GM21423 (cell line): ENCODE results near the gene SIRT5.

ENCODE experiments used
- ATAC-seq: cut with Tn5 transposase; IDR thresholded peaks from one replicate; pipeline ENCODE4 v1.9.1; 2021; ENCODE audit warnings: mild to moderate bottlenecking, moderate library complexity; ENCODE audit not compliant: unreplicated experiment

SIRT5 gene

DNA sequence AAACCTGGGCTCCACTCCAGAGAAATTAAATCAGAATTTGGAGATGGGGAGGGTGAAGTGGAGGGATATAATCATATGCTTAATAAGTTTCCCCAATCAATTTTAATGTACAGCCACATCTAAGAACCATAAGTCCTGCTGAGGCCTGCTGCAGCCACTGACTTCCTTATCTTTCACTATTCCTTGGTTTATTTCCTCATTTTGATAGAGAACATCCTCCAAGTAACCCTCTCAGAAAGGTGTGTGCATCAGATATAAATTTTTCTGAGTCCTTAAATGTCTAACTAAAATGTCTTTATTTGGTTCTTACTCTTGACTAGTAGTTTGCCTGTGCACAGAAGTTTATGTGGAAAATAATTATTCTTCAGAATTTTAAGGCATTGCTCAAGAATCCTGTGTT lies 23.7 kb upstream of the SIRT5 start:
- ATAC-seq = no peak

DNA sequence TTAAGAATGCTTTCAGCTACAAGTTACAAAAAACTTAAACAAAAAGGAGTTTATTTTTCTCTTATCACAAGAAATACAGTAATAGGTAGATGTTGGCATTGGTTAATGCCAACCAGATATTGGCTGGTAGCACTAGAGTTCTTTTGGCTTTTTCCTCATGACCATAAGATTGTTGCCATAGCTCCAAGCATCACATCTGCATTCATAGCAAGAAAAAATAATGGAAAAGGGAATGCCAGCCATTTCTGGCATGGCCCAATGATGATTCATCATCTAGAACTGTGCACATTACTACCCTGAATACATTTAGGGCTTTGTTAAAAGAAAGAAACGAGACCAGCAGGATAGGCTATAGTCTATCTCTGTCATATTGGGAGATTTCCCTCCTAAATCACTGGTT lies 20.8 kb upstream of the SIRT5 start:
- ATAC-seq = no peak

DNA sequence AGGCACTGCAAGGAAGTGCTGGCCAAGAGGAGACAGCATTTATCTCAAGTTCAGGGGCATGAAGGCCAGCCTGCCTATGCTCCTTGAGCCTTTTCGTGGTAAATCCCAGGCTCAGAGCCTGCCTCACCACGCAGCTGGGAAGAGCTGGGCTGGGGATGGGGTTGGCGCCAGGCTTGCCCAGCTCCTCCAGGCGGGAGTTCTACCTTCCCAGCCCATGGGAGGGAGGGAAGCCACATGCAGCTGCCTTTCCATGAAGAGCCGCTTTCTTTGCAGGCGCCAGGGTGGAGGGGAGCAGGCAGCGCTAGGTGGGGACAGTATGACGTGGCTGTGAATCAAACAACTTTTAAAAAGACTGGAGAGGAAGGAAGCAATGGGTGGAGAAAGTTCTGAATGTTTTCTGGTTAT lies 19.5 kb upstream of the SIRT5 start:
- no peak for ATAC-seq

DNA sequence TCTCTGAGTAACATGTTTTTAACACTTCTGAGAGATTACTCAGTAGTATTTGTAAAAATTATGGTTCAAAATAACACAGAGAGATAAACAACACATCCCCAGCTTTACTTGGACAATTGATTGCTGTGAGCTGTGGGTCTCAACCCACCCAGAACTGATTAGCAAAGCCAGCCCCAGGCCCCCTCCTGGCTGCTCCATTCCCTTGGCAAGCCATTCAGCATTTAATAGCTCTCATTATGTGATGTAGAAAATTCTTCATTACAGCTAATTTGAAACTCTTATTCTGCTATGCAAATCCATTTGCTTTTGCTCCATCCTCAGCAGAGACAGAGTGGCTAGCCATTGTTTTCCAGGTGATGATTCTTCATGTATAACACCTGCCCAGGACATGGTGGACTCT lies 16.6 kb upstream of the SIRT5 start:
- no peak for ATAC-seq

DNA sequence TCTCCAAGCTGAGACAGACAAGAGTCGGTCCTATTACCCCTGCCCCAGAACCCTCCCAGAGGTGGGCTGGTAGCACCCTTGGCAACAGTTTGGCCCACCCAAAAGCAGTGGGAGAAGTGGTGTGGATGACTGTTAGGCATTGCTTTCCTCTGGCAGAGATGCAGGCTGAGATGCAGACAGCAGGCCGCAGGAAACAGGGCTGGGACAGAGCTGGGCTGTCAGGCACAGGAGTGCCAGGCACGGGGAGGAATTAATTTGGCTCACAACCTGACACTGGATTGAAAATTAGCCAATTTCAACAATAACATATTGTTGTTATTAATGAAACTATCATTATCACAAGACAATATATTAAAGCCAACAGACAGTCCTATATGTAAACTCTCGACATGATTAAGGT lies 15.7 kb upstream of the SIRT5 start:
- no peak for ATAC-seq

DNA sequence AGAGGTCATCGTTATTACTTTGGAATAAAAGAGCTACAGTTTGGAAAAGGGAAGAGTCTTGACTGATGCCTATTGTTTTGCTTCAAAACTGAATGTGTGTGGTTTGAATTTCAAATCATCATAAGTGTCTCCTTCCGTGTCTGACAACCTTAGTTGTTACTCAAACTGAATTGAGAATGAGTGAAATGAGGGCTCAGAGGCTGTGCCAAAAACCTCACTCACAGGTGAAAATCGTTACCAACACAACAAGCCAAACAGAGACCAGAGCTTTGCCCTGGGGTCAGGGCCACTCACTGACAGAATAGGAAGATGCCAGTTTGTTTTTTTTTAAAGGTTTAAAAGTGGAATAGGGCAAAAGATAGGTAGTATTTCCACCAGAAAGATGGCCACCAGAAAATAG lies 15.2 kb upstream of the SIRT5 start:
- ATAC-seq = no peak

DNA sequence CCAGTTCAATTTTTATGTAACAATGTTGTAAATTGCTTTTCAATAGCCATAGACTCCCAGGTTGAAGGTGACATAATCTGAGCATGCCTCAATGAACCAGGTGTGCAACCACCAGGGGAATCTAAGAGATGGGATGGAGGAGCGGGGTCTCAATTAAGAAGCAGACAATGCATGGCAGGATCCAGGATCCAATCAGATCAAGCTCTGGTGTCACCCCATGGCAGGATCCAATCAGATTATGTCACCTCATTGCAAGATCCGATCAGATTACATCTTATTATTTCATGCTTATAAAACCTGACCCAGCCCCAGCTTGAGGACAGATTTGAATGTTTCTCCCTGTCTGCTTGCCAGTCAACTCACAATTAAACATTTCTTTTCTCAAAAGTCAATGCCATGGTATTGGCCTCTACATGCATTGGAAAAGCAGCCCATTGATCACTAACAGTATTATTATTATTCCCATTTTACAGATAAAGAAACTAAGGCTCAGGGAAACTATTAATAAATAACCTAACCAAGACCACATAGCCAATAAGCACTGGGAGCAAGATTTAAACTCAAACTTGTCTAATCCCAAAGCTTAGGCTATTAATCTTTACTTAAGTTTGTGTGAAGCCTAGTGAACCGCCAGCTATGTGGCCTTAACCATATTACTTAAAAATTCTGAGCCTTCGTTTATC lies 14.3 kb upstream of the SIRT5 start:
- no peak for ATAC-seq

DNA sequence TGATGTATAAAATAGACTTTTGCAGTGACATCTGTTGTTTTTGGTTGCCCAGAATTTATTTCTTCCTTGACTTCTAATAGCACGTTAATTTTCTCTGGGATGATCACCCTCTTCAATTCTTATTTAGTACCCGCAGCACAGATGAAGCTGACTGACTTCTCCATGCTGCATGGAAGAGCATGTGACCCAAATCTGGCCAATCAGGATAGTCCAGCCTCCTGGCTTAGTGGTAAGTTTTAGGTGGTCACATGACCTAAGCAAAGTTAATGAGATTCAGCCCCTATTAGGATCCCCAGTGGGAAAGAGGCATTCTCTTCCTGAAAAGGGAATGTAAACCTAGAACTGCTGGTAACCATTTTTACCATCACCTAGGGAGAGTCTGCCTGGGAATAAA lies 13.8 kb upstream of the SIRT5 start:
- ATAC-seq = no peak

DNA sequence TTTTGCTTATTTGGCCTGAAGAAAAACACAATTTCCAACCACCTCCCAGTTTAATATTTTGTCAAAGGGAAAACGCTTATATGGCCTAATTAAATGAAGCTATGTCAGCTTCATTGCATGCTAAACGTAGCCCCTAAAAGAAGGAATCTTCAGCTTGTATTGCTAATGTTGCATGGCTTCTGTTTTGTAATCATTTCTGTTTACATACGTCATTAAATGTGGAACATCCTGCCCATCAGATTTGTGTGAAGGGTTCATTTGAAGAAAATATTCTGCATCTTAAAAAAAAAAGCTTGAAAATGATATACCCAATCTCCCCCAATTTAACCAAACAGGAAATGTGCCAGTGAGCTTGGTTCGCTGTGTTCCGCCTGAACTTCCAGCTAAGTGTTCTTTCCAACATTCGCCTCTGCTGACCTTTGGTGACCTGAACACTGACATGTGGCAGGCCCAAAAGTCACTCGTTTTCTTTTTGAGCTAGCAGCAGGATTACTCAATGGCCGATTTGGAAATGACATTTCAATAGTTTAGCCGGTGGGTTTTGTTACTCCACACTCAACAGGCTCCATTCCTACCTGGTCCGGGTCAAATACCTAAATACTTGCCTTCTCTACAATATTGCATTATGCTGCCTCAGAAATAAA lies 12.7 kb upstream of the SIRT5 start:
- ATAC-seq = no peak

DNA sequence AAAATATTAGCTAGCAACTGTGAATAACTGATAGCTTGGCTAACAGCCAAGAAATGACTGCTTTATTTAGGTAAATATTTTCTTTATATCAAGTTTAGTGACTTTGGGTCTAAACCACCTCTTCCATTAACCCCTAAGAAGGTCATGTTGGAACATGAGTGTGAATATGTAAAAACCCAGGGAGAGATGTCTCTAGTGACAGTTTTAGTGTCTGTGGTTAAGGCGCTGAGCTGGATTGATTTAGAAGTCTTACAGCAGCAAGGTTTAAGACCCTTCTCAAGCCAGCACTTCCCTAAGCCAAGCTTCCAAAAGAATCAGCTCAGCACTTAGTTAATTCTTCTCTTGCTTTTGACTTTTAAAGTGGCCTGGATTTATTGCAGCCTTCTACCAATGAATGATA lies 11.4 kb upstream of the SIRT5 start:
- ATAC-seq = no peak

DNA sequence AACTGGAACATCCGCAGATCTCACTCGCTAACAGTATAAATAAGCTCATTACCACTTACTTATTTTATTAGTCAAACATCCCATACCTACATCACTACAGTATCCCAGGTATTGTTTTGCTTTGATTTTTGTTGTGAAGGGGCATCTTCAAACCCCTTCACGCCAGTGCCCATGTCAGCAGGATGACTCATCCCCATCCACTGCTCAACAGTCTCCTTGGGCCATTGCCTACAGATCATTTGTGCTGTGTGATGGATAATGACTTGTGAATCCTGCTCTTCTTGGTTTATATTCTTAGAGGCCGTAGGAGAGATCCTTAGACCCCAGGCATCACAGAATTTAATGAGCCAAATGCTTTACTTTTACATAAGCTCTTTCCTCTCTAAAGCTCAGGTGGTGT lies 8.5 kb upstream of the SIRT5 start:
- no peak for ATAC-seq

DNA sequence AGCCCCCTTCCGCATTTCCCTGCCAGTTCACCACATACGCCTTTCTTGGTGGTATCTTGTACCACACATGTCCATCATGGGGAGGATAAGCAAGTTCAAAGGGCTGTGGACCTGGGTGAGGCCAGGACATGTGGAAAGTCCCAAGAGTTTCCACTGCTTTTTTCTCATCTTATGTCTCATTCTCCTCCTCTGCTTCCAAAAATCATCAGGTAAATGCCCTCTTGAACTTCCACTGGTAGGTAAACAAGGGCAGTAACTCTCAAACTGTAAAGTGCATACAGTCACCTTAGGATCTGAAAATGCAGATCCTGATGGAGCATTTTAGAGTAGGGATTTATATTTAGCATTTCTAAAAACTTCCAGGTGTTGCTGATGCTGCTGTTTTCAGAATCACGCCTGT lies 7.9 kb upstream of the SIRT5 start:
- ATAC-seq = no peak

DNA sequence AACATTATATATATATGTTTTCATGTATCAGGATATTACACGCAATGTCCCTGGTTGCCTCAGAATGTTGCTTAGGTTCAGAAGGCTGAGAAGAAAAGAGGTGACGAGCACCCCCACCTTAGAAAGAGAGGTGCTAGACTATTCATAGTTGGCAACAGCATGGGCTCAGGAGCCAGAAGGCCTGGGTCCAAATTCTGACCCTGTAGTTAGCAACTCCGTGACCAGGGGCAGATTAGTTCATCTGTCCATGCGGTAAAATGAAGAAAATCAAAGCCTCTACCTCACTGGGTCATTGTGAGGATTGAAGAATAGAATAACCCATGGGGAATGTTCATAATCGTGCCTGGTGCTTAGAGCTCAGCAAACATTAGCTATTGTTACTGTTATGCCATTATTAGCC lies 5.4 kb upstream of the SIRT5 start:
- ATAC-seq = no peak

DNA sequence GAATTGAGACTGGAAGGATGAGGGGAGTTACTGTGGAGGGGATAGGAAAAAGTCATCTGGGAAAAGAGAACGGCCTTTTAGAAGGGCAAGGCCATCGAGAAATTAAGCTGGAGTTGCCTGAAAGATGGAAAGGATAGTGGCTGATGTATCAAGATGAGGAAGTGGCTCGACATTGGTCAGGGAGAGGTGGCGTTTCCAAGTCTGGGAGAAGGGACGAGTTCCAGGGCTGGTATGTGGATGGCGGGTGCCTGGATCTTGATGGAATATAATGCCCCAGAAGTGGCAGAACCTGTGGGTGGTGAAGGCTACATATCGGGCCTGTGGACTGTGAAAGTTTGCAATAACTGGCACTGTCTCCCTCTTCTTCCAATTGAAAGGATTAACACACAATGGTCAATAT lies 2.2 kb upstream of the SIRT5 start:
- no peak for ATAC-seq

DNA sequence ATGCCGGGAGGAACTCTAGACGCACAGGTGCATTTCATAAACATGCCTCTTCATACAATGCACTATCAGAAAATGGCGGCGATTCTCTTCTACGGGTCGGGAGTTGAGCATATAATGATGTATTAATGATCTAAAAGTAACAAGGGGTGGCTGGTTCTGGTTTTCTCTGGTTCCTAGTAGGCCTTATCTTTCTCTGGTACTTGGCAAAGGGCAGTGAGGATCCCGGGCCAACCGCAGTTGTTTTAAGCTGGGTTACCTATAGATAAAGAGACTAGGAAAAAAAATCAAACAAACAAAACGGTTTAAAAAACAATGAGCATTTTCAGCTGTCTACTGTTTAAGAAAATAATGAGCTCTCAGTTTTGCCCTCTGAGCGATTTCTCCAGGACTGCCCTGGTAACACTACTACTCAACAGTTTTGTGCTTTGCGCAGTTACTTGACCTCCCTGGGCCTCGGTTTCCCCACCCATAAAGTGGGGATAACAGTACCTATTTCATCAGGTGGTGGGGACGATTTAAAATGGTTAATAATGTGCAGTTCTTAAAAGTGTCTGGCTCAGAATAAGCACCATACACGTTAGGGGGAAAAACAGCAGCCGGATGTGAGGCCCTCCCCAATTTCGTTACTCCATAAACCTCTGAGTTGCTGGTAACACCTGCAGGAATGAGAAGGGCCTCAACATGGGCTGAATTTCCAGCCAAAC lies 1.3 kb upstream of the SIRT5 start:
- ATAC-seq = no peak

DNA sequence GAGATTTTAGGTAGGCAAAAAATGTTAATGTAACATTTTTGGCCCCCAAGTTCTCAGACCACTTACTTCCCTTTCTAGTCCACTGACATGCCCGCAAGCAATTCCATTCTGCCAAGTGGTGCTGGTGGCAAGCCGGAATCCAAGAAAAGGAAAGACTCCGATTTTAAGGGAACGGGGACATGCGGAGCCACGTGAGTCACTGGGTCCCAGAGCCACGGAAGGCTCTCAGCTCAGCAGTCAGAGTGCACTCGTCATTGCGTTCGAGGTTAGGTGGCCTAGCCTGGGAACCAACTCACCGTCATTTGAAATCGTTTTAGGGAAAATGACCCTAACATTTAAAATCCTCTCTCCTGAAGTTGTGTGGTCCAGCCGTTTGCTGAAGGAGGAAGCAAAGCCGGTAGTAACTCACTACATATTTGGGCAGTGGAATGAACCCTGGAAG lies 711 bp upstream of the SIRT5 start:
- no peak for ATAC-seq

DNA sequence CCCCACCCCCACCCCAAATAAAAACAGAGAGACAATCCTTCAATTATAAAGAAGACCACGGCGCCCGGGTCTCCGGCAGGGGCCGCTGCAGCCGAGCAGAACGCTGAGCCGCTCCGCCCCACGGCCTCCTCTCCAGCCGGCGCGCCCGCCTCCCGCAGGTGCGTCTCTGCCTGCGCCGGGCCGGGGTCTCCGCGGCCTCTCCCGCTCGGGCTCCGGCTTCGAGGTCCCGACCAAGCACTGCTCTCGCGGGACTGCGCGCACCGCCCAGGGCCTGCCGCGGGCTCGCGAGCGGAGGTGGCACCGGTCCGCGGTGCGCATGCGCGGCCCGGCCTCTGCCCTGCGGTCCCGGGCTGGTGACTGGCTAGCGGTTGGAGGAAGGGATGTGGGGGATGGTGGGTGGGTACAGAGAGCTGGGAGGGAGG lies 241 bp upstream of the SIRT5 start:
- peak; percentile 70 for ATAC-seq

DNA sequence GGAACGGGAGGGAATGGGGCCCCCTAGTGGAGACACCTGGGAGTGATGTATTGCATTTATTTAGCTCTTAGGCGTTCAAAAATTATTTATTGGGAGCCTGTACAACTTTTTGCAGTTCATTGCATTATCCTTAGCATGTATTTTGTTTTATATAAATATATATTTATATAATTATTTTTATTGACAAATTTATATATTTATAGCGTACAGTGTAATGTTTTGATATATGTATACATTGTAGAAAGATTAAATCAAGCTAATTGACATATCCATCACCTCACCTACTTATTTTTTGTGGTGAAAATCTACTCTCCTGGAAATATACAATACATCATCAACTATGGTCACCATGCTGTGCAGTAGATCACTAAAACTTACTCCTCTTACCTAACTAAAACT lies 975 bp downstream of the SIRT5 start:
- no peak for ATAC-seq

DNA sequence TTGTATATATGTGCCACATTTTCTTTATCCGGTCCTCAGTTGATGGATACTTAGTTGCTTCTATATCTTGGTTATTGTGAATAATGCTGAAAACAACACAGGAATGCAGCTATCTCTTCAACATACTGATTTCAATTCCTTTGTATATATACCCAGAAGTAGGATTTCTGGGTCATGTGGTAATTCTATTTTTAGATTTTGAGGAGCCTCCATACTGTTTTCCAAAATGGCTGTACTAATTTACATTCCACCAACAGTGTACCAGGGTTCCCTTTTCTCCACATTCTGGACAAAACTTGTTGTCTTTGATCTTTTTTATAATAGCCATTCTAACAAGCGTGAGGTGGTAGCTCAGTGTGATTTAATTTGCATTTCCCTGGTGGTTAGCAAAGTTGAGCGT lies 1.6 kb downstream of the SIRT5 start:
- no peak for ATAC-seq

DNA sequence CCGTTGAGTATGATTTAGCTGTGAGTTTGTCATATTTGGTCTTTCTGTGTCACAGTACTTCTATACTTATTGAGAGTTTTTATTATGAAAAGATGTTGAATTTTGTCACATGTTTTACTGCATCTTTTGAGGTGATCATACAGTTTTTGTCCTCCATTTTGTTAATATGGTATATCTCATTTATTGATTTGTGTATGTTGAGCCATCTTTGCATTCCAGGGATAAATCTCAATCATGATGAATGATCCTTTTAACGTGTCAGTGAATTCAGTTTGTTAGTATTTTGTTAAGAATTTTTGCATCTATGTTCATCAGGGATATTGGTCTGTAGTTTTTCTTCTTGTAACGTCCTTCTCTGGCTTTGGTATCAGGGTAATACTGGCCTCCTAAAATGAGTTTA lies 3.5 kb downstream of the SIRT5 start:
- ATAC-seq = no peak

DNA sequence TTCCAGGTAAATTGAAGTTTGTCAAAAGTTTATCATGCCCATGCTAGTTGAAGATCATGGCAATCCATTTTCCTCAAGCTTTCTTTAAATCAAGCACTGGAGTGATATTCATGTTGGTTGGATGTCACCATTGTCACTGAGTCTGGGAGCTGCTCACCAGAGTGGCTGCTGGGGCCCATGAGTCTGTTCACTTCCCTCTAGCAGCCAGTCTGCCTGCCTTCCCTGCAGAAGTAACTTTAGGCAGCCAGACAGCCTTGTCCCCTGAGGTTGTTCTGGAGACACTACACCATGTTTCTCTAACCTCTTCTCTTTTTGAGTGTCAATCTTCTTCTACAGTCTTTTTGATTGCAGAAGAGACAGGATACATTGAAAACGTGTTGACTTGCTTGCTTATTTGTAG lies 5.5 kb downstream of the SIRT5 start:
- no peak for ATAC-seq

DNA sequence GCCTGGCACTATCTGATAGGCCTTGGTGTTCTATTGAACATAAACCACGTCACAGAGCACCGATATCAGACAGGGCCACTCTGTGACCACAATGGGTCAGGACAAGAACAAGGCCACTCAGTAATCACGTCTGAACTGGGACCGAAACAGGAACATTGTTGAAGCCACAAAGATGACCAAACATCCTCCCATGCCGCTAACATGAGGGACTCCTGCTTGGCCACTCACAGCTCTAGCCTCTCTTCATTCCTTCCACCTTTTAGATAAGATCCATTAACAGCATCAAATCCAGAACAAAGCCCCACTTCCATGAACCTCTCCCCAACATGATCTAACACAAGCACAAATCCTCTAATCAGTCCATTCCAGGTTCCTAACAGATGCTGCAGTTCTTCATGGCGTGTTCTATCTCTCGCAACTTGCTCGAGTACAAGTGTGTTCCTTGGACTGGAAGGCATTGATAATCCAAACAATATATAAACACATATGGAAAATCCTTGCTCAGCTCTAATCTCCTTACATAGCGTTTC lies 7.4 kb downstream of the SIRT5 start:
- no peak for ATAC-seq
